HG02943 (cell line): ENCODE data around the gene TCFL5.

Source experiments
- ATAC-seq: cut with Tn5 transposase; IDR thresholded peaks from one replicate; pipeline ENCODE4 v1.9.1; 2021; ENCODE audit warnings: mild to moderate bottlenecking, low read depth, moderate library complexity; ENCODE audit not compliant: unreplicated experiment

The TCFL5 gene

GRCh38 chr20:62897666-62898065 is 36.0 kb upstream of the TCFL5 start:
- ATAC-seq = no peak

- ATAC-seq = no peak
Measured at GRCh38 chr20:62896526-62896925, 34.9 kb upstream of the TCFL5 start.

- no peak for ATAC-seq
Measured at GRCh38 chr20:62895539-62895938, 33.9 kb upstream of the TCFL5 start.

- ATAC-seq = no peak
Measured at GRCh38 chr20:62894261-62894660, 32.6 kb upstream of the TCFL5 start.

GRCh38 chr20:62893700-62894099 is 32.1 kb upstream of the TCFL5 start:
- no peak for ATAC-seq

GRCh38 chr20:62892348-62893304 is 31.0 kb upstream of the TCFL5 start:
- ATAC-seq = no peak

- no peak for ATAC-seq
Measured at GRCh38 chr20:62891111-62891510, 29.5 kb upstream of the TCFL5 start.

GRCh38 chr20:62890444-62890843 is 28.8 kb upstream of the TCFL5 start:
- no peak for ATAC-seq

GRCh38 chr20:62889871-62890270 is 28.2 kb upstream of the TCFL5 start:
- no peak for ATAC-seq

GRCh38 chr20:62889411-62889810 is 27.8 kb upstream of the TCFL5 start:
- ATAC-seq = no peak

- no peak for ATAC-seq
Measured at GRCh38 chr20:62888910-62889309, 27.3 kb upstream of the TCFL5 start.

- no peak for ATAC-seq
Measured at GRCh38 chr20:62888406-62888805, 26.8 kb upstream of the TCFL5 start.

GRCh38 chr20:62887860-62888239 is 26.2 kb upstream of the TCFL5 start:
- no peak for ATAC-seq

GRCh38 chr20:62887152-62887859 is 25.7 kb upstream of the TCFL5 start:
- no peak for ATAC-seq

- no peak for ATAC-seq
Measured at GRCh38 chr20:62886709-62887058, 25.1 kb upstream of the TCFL5 start.

- ATAC-seq = no peak
Measured at GRCh38 chr20:62885896-62886708, 24.5 kb upstream of the TCFL5 start.

GRCh38 chr20:62885046-62885895 is 23.6 kb upstream of the TCFL5 start:
- no peak for ATAC-seq

GRCh38 chr20:62884556-62884955 is 22.9 kb upstream of the TCFL5 start:
- ATAC-seq = no peak

GRCh38 chr20:62882426-62882825 is 20.8 kb upstream of the TCFL5 start:
- ATAC-seq = no peak
